ENCODE measurements around the gene TECTA.
A peak's percentile ranks its signal among the peaks of the same experiment; 100 is the strongest.
"Not testable (repeated sequence)": the region's sequence is repeated elsewhere in the genome, so short reads cannot be mapped to it uniquely, and the experiment has no call there.

TECTA gene

GRCh38 chr11:121129362-121130340, 28.6 kb downstream of the TECTA start:
- no peak for DNase-seq (ENCODE audit: low spot score)

- peak; percentile 30 for DNase-seq (ENCODE audit: low spot score)
Observed at GRCh38 chr11:121131656-121132055, 30.6 kb downstream of the TECTA start.

- DNase-seq (ENCODE audit: low spot score) = no peak
Observed at GRCh38 chr11:121132211-121132976, 31.4 kb downstream of the TECTA start.

GRCh38 chr11:121134741-121135312, 33.8 kb downstream of the TECTA start:
- no peak for DNase-seq (ENCODE audit: low spot score)

- no peak for DNase-seq (ENCODE audit: low spot score)
Observed at GRCh38 chr11:121137005-121137404, 36.0 kb downstream of the TECTA start.

- DNase-seq (ENCODE audit: low spot score) = no peak
Observed at GRCh38 chr11:121138259-121138658, 37.2 kb downstream of the TECTA start.

GRCh38 chr11:121140369-121140768, 39.3 kb downstream of the TECTA start:
- DNase-seq (ENCODE audit: low spot score) = no peak

GRCh38 chr11:121141066-121141465, 40.0 kb downstream of the TECTA start:
- DNase-seq (ENCODE audit: low spot score) = peak; percentile 17

- no peak for DNase-seq (ENCODE audit: low spot score)
Observed at GRCh38 chr11:121143921-121144320, 42.9 kb downstream of the TECTA start.

DNA sequence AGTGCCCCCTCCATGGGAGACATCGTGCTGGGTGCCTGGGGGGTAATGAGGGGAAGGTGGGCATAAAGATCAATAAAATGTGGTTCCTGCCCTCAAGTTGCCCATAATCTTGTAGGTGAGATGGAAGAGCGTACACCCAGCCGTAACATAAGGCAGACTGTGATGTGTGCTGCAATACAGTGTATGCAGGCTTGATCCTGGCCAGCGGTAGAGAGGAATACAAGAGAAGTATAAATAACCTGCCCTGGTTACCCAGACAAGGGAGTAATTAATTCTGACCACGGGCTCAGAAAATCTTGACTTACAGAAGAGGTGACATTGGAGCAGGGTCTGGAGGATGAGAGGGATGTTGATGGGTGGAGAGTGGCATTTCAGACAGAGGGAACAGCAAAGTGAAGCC, 43.7 kb downstream of the TECTA start:
- no peak for DNase-seq (ENCODE audit: low spot score)

- DNase-seq (ENCODE audit: low spot score) = no peak
Observed at GRCh38 chr11:121145826-121146225, 44.8 kb downstream of the TECTA start.

DNA sequence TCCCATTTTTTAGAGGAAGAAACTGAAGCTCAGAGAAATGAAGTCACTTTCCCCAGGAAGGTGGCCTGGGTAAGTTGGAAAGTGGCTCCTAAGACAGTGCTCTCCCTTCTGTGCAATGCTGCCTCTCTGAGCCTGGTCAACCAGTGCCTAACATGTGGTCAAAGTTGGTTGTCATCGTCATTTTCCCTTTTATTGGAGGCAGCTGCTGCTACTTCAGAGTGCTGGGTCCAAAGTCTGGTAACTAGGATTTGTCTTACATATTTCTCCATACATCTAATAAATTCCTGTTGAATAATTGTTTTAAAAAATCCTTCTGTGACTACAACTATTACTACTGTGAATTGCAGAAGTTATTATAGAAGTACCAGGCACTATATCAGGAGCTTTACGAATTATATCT, 48.1 kb downstream of the TECTA start:
- DNase-seq (ENCODE audit: low spot score) = no peak

- no peak for DNase-seq (ENCODE audit: low spot score)
Observed at GRCh38 chr11:121151207-121151688, 50.2 kb downstream of the TECTA start.

DNA sequence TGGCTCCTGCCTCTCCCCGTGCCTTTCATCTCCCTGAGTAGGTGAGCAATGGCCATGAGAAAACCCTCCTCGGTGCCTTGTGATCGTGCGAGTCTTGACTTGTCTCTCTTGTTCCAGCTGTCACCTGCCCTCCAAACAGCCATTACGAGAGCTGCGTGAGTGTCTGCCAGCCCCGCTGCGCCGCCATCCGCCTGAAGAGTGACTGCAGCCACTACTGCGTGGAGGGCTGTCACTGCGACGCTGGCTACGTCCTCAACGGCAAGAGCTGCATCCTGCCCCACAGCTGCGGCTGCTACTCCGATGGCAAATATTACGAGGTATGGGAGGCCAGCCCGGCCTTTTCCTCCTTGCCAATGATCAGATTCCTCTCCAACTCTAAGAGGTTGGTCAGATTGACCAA, 51.7 kb downstream of the TECTA start:
- DNase-seq (ENCODE audit: low spot score) = no peak

DNA sequence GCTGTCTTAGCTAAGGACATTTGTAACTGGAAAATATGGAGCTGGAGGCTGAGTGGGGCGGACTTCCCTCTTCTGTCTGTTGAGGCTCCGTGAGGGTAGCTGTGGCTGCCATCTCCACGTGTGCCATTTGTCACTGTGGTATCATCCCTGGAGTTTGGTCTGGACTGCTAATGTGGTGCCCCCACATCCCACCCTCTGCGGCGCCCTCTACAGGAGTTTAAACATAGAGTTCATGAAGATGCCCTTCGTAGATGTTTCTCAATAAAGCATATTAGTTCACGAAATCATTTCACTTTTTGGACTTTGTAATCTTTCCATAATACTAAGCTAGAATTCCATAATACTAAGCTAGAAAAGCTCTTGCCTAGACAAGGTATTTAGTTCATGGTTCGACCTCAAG, 52.4 kb downstream of the TECTA start:
- no peak for DNase-seq (ENCODE audit: low spot score)

DNA sequence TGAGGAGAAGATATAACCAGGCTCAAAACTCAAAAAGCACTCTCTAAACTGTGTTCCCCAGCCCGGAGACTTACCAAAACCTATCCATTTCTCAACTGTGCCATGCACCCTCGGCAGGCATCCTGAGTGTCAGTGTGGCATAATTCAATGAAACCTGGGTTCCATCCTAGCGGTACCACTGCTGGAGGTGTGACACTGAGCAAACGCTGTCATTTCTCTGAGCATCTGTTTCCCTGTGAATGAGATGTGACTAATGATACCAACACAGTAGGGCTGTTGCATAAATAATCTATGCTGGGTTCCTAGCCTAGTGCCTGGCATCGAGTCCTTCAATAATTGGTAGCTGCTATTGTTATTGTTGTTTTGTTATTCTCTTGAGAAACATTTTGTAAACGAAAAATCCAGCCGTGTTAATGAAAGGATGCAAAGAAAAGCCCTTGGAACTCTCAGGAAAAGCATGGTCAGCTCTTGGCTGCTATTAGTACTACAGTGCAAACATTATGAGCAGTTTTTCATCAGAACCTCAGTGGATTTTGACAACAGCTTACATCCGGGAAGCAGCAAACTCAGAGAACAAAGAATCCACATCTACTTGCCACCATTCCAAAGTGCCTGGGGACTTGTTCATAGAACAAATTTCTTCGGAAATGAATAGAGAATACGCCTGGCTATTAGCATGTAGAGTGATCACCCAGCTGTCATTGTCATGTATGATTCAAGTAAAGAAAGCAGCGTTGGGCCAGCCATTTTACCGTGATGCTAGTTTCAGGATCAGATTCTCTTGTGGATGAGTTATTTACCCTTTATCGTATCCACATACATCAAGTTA, 53.7 kb downstream of the TECTA start:
- DNase-seq (ENCODE audit: low spot score) = no peak

DNA sequence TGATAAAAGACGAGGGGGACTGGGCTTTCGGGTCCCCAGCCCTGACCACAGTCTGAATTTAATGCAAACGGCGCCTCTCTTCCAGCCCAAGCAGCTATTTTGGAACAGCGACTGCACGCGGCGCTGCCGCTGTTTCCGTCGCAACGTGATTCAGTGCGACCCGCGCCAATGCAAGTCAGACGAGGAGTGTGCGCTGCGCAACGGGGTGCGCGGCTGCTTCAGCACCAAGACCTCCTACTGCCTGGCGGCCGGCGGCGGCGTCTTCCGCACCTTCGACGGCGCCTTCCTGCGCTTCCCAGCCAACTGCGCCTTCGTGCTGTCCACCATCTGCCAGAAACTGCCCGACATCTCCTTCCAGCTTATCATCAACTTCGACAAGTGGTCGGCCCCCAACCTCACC, 56.7 kb downstream of the TECTA start:
- DNase-seq (ENCODE audit: low spot score) = no peak

GRCh38 chr11:121159741-121160140, 58.7 kb downstream of the TECTA start:
- DNase-seq (ENCODE audit: low spot score) = no peak

DNA sequence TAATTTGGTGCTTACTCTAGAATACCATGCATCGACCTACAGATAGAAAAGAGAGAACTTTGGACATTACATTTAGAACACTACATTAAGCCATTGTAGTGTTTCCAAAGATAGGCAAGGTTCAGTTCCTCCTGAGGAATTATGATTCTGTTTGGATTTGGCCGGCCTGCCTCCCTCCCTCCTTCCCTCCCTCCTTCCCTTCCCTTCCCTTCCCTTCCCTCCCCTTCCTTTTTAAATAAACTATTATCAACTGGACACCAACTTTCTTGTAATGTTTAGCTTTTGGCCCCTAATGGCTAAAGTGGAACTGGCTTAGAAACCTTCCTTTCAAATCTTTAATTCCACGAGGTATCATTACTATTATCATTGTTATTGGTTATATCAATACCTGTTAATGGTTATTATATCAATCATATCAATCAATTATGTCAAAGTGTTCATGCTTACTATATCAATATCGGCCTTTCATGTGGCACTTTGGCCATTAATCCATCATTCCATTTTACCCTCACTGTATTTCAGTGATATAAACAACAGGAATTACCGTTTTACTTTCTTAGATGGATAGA, 60.4 kb downstream of the TECTA start:
- no peak for DNase-seq (ENCODE audit: low spot score)

- peak; percentile 47 for DNase-seq (ENCODE audit: low spot score)
Observed at GRCh38 chr11:121163658-121164308, 62.7 kb downstream of the TECTA start.

DNA sequence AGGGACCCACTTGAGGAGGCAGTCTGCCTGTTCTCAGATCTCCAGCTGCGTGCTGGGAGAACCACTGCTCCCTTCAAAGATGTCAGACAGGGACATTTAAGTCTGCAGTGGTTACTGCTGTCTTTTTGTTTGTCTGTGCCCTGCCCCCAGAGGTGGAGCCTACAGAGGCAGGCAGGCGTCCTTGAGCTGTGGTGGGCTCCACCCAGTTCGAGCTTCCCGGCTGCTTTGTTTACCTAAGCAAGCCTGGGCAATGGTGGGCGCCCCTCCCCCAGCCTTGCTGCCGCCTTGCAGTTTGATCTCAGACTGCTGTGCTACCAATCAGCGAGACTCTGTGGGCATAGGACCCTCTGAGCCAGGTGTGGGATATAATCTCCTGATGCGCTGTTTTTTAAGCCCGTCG, 76.6 kb downstream of the TECTA start:
- not testable (repeated sequence) for DNase-seq (ENCODE audit: low spot score)
